T-helper 1 cell treated with Interleukin-12 subunit alpha and Interleukin-12 subunit beta and Interleukin-4 antibody, amounts not matched to agents 30 μg/mL and 1 μg/mL, for 36 hours (primary cell): ENCODE measurements around the gene TNP2.

ENCODE experiments used
- H3K27ac Mint-ChIP-seq: one replicate; pipeline ENCODE4 v1.8.0; 2021; ENCODE audit warnings: mild to moderate bottlenecking, mixed read lengths
- H3K27me3 Mint-ChIP-seq: one replicate; pipeline ENCODE4 v1.8.0; 2021; ENCODE audit warnings: low read depth, mixed read lengths
- H3K36me3 Mint-ChIP-seq: one replicate; pipeline ENCODE4 v1.8.0; 2021; ENCODE audit warnings: low read depth, mixed read lengths
- H3K4me1 Mint-ChIP-seq: one replicate; pipeline ENCODE4 v1.8.0; 2021; ENCODE audit warnings: low read depth, mixed read lengths
- H3K4me3 Mint-ChIP-seq: one replicate; pipeline ENCODE4 v1.8.0; 2021; ENCODE audit warnings: mild to moderate bottlenecking, moderate library complexity, mixed read lengths
- H3K9me3 Mint-ChIP-seq: one replicate; pipeline ENCODE4 v1.8.0; 2021; ENCODE audit warnings: mixed read lengths

The TNP2 gene

DNA sequence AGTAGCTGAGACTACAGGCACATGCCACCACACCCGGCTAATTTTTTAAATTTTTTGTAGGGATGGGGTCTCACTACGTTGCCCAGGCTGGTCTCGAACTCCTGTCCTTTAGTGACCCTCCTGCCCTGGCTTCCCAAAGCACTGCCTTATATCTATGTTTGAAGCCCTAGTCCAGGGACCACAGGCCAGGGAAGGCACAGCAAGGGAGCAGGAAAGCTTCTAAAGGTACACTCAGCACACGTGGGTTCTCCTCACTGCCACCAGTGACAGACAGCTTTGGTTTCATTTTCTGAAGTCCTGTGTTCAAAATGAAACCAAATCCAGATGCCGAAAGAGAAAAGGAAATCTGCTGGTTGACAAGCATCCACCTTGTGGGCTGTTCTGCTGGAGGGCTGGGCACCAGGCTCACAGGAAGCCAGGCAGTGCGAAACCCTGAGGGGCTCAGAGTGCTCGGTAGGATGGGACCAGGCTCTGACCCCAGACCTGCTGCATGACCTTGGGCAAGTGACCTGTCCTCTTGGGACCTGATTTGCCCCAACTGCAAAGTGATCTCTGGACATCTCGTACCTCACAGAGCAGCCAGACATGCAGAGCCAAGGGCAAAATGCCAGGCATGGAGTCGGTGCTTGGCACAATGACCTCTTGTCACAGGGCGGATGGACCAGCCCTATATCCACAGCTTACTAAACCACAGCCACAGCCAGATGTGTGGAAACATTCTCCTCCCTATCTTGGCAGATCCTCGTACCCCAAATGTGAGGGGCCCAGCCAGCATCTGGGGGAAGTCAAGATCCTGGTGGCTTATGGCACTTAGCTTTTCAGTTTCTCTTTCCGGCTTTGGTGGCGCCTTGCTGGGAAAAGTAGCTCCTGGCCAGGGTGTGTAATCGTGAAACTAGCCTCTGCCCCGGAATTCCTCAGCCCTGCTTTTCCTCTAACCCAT, 10.3 kb downstream of the TNP2 start:
- H3K4me1 Mint-ChIP-seq: peaks cover 40% of the 10 kb centered on the region

DNA sequence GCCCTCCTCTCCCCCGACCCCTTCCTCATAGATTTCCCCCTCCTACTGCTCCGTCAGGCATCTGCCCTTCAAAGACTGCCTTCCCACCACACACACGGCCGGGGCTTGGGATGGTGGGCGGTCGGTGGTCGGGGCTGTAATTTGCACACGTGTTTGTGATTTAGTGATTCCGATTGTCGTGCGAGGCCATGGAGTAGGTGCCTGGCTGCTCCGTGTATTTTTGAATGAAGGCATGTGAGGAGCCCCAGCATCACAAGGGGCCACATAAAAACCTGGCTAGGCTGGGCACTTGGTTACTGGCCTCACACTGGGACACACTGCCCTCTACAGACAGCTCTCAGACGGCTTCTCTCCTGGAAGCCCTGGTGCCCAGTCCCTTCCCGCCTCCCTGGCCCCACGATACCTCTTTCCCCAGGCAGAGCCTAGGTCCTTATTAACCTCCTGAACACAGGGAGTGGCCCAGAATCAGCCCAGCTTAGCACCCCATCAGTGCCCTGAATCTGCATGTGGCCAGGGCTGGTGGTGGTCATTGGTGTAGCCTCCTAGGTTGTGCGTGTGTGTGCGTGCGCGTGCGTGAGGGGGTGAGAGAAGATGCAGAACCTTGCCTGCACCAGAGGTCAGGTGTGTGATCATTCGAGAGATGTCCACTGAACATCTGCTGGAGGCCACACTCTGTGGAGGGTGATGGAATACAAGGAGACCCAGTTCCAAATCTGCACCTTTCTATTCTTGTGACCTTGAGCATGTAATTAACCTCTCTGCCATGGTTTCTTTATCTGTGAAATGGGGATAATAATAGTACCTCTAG, 11.8 kb downstream of the TNP2 start:
- Mint-ChIP-seq H3K27me3 (peaks cover 4% of the 10 kb centered on the region), H3K27ac (peak overlapping the region; percentile 85), H3K9me3 (no peaks in the 10 kb centered on the region), H3K4me3 (peak overlapping the region; percentile 94), H3K4me1 (peaks cover 43% of the 10 kb centered on the region), H3K36me3 (peaks cover 26% of the 10 kb centered on the region)

More for the DNA sequence above, 10.3 kb downstream of the TNP2 start:
- H3K9me3 Mint-ChIP-seq: no peaks in the 10 kb centered on the region
- peak overlapping the region; percentile 59 for H3K4me3 Mint-ChIP-seq
- H3K27me3 Mint-ChIP-seq: peaks cover 4% of the 10 kb centered on the region
- peaks cover 11% of the 10 kb centered on the region for H3K36me3 Mint-ChIP-seq
- peak overlapping the region; percentile 78 for H3K27ac Mint-ChIP-seq

DNA sequence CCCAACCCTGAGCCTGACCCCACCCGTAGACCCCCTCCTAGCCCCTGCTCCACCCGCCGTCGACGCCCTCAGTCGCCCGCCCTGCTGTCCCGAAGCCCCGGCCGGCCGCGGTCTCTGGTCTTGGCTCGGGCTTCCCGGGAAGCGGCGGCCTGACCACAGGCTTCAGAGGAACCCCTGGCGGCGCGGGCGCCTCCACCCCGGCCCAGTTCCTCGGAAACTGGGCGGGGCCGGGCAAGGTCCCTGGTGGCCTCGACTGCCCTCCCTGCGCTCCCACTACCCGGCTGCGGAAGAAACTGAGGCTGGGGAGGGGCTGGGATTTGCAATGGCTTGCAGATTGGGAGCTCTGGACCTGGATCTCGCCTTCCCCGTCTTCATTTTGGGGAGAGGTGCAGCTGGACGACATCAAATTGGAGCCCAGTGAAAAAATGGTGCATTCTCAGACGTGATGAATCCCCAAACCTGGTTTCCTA, 12.4 kb downstream of the TNP2 start:
- Mint-ChIP-seq H3K4me1 (peaks cover 50% of the 10 kb centered on the region), H3K27me3 (peaks cover 4% of the 10 kb centered on the region), H3K4me3 (peak overlapping the region; percentile 94), H3K36me3 (peaks cover 32% of the 10 kb centered on the region), H3K27ac (peak overlapping the region; percentile 95), H3K9me3 (no peaks in the 10 kb centered on the region)

DNA sequence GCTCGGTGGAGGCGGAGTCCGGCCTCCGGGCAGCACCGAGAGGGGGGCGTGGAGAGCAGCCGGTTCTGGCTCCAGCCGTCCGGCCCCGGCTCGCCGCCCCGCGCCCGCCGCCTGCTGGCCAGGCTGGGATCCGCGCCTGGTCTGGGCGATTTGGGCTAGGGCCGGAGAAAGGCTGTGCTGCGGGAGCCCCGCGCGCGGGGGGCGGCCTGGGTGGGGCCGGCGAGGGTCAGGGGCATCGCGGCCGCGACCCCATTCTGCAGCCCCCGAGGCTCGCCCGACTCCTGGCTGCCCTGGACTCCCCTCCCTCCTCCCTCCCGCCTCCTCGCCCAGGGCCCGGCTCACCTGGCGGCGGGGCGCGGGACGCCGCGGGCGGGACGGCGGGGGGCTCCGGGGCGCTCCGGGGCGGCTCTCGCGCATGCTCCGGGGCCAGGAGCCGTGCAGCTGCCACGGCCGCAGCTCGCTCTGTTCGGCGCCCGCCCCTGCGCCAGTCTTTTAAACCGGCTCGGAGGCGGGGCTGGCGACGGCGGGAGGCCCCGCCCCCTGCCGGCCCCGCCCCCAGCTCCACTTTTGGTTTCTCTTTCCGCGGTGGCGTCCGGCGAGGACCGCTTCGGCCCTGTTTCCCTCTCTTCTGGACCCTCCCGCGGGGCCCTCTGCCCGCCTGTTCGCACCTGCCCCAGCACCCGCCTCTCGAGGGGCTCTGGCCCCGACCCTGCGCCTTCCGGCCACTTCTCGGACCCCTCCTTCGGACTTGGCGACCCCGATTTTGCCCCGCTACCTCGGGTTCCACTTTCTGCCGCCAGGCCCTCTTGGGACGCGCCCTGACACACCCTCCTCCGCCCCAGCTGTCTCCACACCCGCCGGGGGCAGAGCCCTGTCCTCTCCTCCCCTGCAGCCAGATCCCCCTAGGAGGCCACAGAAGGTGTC, 13.1 kb downstream of the TNP2 start, which contains the start of gene SOCS1:
TSS of gene SOCS1 (minus strand) at position 468 of the 924 bp plus-strand sequence. CDS start 726 bp downstream, outside the sequence.
- H3K4me1 Mint-ChIP-seq: peaks cover 54% of the 10 kb centered on the region
- peak within 1 kb of the TSS; percentile 95 for H3K27ac Mint-ChIP-seq
- H3K27me3 Mint-ChIP-seq: peaks cover 4% of the 10 kb centered on the region
- H3K9me3 Mint-ChIP-seq: no peaks in the 10 kb centered on the region
- H3K4me3 Mint-ChIP-seq: peak within 1 kb of the TSS; percentile 98
- H3K36me3 Mint-ChIP-seq: peaks cover 34% of the 10 kb centered on the region

DNA sequence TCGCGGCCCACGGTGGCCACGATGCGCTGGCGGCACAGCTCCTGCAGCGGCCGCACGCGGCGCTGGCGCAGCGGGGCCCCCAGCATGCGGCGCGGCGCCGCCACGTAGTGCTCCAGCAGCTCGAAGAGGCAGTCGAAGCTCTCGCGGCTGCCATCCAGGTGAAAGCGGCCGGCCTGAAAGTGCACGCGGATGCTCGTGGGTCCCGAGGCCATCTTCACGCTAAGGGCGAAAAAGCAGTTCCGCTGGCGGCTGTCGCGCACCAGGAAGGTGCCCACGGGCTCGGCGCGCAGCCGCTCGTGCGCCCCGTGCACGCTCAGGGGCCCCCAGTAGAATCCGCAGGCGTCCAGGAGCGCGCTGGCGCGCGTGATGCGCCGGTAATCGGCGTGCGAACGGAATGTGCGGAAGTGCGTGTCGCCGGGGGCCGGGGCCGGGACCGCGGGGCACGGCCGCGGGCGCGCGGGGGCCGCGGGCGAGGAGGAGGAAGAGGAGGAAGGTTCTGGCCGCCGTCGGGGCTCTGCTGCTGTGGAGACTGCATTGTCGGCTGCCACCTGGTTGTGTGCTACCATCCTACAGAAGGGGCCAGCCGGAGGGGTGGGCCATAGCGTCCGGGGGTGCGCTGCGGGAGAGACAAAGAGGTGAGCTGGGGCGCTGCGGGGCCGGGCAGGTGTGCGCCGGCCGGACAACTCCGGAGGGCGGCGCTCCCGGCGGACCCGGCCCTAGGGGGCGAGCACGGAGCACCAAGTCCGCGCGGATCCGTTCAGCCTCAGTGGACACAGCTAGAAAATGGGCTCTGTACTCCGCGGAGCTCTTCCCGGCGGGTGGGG, 14.0 kb downstream of the TNP2 start:
- peaks cover 57% of the 10 kb centered on the region for H3K4me1 Mint-ChIP-seq
- H3K36me3 Mint-ChIP-seq: peaks cover 40% of the 10 kb centered on the region

DNA sequence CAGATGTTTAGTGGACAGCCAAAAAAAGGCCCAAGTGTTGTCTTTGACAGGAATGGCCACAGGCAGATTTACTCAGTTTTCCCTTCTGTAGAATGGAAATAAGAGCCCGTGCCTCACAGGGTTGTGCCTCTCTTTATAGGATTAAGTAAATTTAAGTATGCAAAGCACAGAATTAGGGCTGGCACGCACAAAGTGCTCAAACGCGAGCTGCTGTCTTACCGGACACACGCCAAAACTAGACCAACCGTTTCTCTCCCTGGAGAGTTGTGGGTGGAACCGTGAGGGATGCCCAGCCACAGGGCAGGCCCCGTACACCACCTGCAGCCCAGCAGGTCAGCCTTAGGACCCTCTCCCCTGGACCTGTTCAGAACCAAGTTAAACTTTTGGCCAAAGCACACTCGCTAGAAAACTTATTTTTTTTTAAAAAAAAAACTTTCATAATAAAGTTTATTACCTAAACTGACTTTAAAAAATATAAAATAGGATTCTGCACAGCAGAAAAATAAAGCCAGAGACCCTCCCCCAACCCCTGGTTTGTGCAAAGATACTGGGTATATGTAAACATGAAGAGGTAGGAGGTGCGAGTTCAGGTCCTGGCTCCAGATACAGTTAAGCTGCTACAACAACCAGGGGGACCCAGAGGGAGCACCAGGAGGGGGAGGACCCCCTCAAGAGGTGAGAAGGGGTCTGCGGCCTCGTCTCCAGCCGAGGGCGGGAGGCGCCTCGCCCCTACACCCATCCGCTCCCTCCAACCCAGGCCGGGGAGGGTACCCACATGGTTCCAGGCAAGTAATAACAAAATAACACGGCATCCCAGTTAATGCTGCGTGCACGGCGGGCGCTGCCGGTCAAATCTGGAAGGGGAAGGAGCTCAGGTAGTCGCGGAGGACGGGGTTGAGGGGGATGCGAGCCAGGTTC, 14.9 kb downstream of the TNP2 start:
- Mint-ChIP-seq H3K27me3 (no peaks in the 10 kb centered on the region), H3K27ac (peak overlapping the region; percentile 93), H3K9me3 (no peaks in the 10 kb centered on the region), H3K4me1 (peaks cover 51% of the 10 kb centered on the region), H3K36me3 (peaks cover 40% of the 10 kb centered on the region), H3K4me3 (peak overlapping the region; percentile 98)

More for the DNA sequence above, 14.0 kb downstream of the TNP2 start:
- Mint-ChIP-seq H3K27ac (peak overlapping the region; percentile 79), H3K9me3 (no peaks in the 10 kb centered on the region), H3K4me3 (peak overlapping the region; percentile 98), H3K27me3 (peaks cover under 1% of the 10 kb centered on the region)

DNA sequence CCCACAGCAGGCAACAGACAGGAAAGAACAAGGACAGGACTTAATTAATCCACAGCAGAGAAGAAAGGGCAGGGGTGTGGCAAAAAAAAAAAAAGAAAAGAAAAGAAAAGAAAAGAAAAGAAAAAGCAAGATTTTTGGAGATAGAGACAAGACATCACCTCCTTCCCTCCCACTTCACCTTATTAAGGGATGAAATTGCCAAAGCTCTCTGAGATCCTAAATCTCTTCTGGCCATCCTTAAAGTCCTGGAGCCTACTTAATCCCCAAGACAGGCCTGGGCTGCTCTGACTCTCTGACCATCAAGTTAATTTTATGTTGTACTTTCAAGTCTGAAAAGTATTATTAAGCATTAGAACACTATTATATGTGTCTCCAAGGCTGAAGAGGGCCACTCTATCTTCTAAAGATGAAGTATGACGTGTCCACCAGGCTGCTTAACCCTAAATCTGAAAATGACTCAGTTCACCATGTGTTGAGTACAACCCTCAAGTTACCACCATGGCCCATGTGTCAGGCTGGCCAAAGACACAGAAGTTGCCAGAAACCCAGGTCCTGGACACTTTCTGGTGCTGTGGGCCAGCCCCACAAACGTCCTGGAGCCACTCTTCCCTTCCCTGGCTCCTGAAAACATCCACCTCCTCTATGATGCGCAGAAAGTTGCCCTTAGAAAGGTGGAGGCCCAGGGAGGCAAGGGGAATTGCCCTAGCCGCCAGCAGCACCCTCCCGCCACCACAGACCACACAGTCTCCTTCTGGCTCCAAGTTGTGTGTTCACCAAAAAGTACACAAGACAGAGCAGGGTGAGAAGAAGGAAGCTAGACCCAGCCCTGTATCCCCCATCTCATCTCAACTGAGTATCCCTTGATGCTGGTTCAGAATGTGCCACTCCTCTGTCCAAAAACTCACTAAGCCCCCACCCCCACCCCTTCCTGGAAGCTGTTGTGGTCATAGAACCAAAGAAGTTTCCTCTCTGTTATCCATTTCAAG, 15.8 kb downstream of the TNP2 start:
- H3K4me1 Mint-ChIP-seq: peaks cover 49% of the 10 kb centered on the region
- peak overlapping the region; percentile 93 for H3K27ac Mint-ChIP-seq
- H3K36me3 Mint-ChIP-seq: peaks cover 46% of the 10 kb centered on the region
- H3K9me3 Mint-ChIP-seq: no peaks in the 10 kb centered on the region
- H3K27me3 Mint-ChIP-seq: no peaks in the 10 kb centered on the region
- H3K4me3 Mint-ChIP-seq: peak overlapping the region; percentile 98

DNA sequence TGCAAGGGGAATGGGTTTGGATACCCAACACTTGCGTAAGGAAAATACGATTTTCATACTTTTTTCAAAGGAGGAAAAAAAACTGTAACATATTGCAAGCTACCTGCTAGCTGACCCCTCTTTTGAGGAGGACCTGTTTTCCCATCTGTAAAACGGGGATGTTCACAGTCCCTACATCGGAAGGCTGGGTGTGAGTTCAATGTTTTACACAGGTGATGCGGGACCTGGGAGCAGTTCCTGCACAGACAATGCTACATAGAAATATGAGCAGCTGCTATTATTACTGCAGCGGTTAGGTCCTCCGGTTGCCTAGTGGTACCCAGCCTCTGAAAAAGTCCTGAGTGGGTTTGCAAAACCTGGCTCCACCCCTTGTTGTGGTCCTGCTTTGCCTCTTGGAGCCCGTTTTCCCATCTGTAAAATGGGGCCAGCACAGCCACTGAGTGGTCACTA, 16.6 kb downstream of the TNP2 start:
- H3K4me1 Mint-ChIP-seq: peaks cover 46% of the 10 kb centered on the region

DNA sequence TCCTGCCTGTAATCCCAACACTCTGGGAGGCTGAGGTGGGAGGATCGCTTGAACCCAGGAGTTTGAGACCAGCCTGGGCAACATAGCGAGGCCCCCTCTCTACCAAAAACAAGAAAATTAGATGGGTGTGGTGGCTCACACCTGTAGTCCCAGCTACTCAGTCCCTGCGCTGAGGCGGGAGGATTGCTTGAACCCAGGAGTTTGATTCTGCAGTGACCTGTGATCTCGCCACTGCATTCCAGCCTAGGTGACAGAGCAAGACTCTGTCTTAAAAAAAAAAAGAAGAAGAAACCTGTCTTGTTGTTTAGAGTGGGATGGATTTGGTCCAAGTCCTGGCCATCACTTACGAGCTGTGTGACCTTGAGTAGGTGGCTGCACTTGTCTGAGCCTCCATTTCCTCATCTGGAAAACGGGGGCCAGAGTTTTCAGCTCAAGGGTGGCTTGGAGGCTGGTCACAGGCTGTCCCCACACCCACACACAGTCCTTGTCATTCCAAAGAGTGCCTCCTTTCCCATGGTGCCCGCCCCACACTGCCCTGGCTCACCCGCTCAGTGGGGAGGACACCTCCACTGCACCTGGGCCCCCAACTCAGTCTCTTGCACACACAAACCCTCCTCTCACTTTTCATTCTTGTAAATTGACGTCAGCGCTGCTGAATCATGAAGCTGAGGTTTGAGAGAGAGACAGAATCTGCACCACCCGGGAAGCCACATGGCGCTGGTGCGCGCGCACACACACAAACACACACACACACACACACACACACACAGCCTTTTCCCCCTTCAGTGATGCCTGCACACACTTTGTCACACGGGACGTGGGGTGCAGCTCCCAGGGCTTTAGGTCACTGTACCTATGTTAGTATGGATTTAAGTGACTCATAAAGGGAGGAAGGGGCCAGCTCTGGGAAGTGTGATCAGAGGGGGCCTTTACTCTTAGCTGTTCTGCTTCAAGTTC, 17.3 kb downstream of the TNP2 start:
- Mint-ChIP-seq H3K4me1 (peaks cover 43% of the 10 kb centered on the region), H3K27me3 (no peaks in the 10 kb centered on the region)

More for the DNA sequence above, 16.6 kb downstream of the TNP2 start:
- Mint-ChIP-seq H3K36me3 (peaks cover 49% of the 10 kb centered on the region), H3K27ac (peak overlapping the region; percentile 93), H3K27me3 (no peaks in the 10 kb centered on the region), H3K9me3 (no peaks in the 10 kb centered on the region), H3K4me3 (peak overlapping the region; percentile 98)

DNA sequence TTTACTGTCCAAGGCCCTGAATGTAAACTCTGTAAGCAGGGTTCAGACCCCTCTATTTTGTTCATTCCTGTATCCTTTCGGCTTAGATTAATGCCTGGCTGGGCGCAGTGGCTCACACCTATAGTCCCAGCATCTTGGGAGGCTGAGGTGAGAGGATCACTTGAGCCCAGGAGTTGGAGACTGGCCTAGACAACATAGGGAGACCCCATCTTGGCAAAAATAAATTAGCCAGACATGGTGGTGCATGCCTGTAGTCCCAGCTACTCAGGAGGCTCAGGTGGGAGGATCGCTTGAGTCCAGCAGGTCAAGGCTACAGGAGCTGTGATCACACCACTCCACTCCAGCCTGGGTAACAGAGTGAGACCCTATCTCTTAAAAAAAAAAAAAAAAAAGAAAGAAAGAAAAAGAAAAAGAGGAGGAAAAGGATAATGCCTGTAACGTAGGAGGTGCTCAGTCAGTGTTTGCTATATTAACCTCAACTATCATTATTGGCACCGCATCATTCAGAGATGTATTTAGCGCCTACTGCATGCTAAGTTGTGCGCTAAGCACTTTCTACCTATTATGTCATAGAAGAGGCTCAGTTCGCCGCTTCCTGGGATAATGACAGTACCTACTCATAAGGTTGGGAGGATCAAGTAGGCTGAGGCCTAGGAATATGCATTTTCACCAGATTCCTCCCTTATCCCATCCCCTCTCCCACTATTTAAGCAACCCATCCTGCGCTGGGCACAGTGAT, 18.2 kb downstream of the TNP2 start:
- H3K36me3 Mint-ChIP-seq: peaks cover 52% of the 10 kb centered on the region

More for the DNA sequence above, 17.3 kb downstream of the TNP2 start:
- Mint-ChIP-seq H3K36me3 (peaks cover 50% of the 10 kb centered on the region), H3K9me3 (no peaks in the 10 kb centered on the region), H3K27ac (peak overlapping the region; percentile 93), H3K4me3 (peak overlapping the region; percentile 98)

More for the DNA sequence above, 18.2 kb downstream of the TNP2 start:
- Mint-ChIP-seq H3K9me3 (no peaks in the 10 kb centered on the region), H3K27me3 (no peaks in the 10 kb centered on the region), H3K27ac (peak overlapping the region; percentile 52), H3K4me1 (peaks cover 47% of the 10 kb centered on the region), H3K4me3 (no peak overlapping the region)
